ENCODE data around the gene ASRGL1. TPM values are rescaled to one million over a fixed set of nuclear protein-coding genes. Genes with fewer than 3 reads are reported as not detected.

ASRGL1 gene
- total RNA-seq, 1 experiment from 2014 or later = 51.6 TPM

- H3K27ac Mint-ChIP-seq = peak overlapping the region; percentile 2; the same call in 1 of the 2 replicates
- POLR2A ChIA-PET = interaction anchor here (0.7 to 0.9 kb wide), 2 partner anchors 12 to 119 kb away, joined by 3 to 5 read pairs; partner anchors contain the start of gene AHNAK
- CTCF ChIA-PET = interaction anchor here (0.5 to 11.8 kb wide), 6 partner anchors 8 to 267 kb away, joined by 3 to 552 read pairs (median 4); partner anchors contain the start of gene AHNAK
- H3K4me3 Mint-ChIP-seq = no peak overlapping the region
- H3K4me1 Mint-ChIP-seq = peaks cover 8% of the 10 kb centered on the region
- ATAC-seq (no peak), DNase-seq (ENCODE audit: low spot score) (no peak)
- TF ChIP-seq HMGA2 (CRISPR knock-in tag; IDR thresholded peaks at IDR 0.05) = no peak
- no peak for TF ChIP-seq GTF2I (CRISPR knock-in tag; conservative IDR thresholded peaks at IDR 0.05)
- TF ChIP-seq ZNF671 (CRISPR knock-in tag; IDR thresholded peaks at IDR 0.05) = no peak
- TF ChIP-seq JUN (CRISPR knock-in tag; IDR thresholded peaks at IDR 0.05) = no peak
- no peak for TF ChIP-seq SMAD4 (CRISPR knock-in tag; IDR thresholded peaks at IDR 0.05)
- no peak for TF ChIP-seq STAT6 (CRISPR knock-in tag; conservative IDR thresholded peaks at IDR 0.05; ENCODE audit: low read depth)
- TF ChIP-seq ELF4 (CRISPR knock-in tag; IDR thresholded peaks at IDR 0.05; ENCODE audit: low read depth) = no peak
- TF ChIP-seq KAT7 (CRISPR knock-in tag; IDR thresholded peaks at IDR 0.05; ENCODE audit: borderline replicate concordance) = no peak
- TF ChIP-seq MLX (CRISPR knock-in tag; IDR thresholded peaks at IDR 0.05) = no peak
- no peak for TF ChIP-seq FOXK1 (CRISPR knock-in tag; IDR thresholded peaks at IDR 0.05)
- no peak for TF ChIP-seq AR (CRISPR knock-in tag; IDR thresholded peaks at IDR 0.05)
- no peak for TF ChIP-seq ZNF232 (CRISPR knock-in tag; IDR thresholded peaks at IDR 0.05)
- TF ChIP-seq MYBL2 (CRISPR knock-in tag; IDR thresholded peaks at IDR 0.05) = no peak
- peaks cover 22% of the 10 kb centered on the region for H3K27me3 Mint-ChIP-seq (ENCODE audit: low read depth)
- peaks cover 10% of the 10 kb centered on the region for H3K9me3 Mint-ChIP-seq
- H3K36me3 Mint-ChIP-seq = no peaks in the 10 kb centered on the region
Measured at GRCh38 chr11:62427630-62428233, 90.5 kb downstream of the ASRGL1 start.

GRCh38 chr11:62428871-62429560 is 91.8 kb downstream of the ASRGL1 start:
- DNase-seq (ENCODE audit: low spot score) = no peak
- H3K27ac Mint-ChIP-seq = no peak overlapping the region
- CTCF ChIA-PET = interaction anchor here (1.0 to 11.8 kb wide), 5 partner anchors 34 to 132 kb away, joined by 3 to 552 read pairs (median 4); partner anchors contain the start of gene AHNAK
- TF ChIP-seq USF2 (CRISPR knock-in tag; IDR thresholded peaks at IDR 0.05) = no peak
- no peak for TF ChIP-seq STAT6 (CRISPR knock-in tag; conservative IDR thresholded peaks at IDR 0.05; ENCODE audit: low read depth)
- no peak for TF ChIP-seq CREM (CRISPR knock-in tag; IDR thresholded peaks at IDR 0.05)
- TF ChIP-seq FOXK1 (CRISPR knock-in tag; IDR thresholded peaks at IDR 0.05) = no peak
- no peak for TF ChIP-seq ZNF317 (CRISPR knock-in tag; IDR thresholded peaks at IDR 0.05; ENCODE audit: borderline replicate concordance, low read depth)
- TF ChIP-seq ESRRA (CRISPR knock-in tag; IDR thresholded peaks at IDR 0.05; ENCODE audit: borderline replicate concordance) = no peak
- no peak for TF ChIP-seq ZNF532 (CRISPR knock-in tag; IDR thresholded peaks at IDR 0.05; ENCODE audit: borderline replicate concordance)

More at GRCh38 chr11:62428871-62429560, 91.8 kb downstream of the ASRGL1 start:
- H3K9me3 Mint-ChIP-seq = peaks cover 10% of the 10 kb centered on the region
- no peaks in the 10 kb centered on the region for H3K36me3 Mint-ChIP-seq
- H3K27me3 Mint-ChIP-seq (ENCODE audit: low read depth) = peaks cover 10% of the 10 kb centered on the region
- POLR2A ChIA-PET = interaction anchor here (0.9 kb wide), 1 partner anchor 11 kb away, joined by 3 read pairs; no protein-coding TSS in a partner anchor
- no peak for ATAC-seq
- peaks cover 8% of the 10 kb centered on the region for H3K4me1 Mint-ChIP-seq
- H3K4me3 Mint-ChIP-seq = no peak overlapping the region

Data from WTC11 (cell line).